Measurements from ENCODE around the gene OR10A3.

OR10A3 gene

GRCh38 chr11:7936615-7937014 is 4.9 kb downstream of the OR10A3 start:
- DNase-seq = no peak

GRCh38 chr11:7931168-7931567 is 10.3 kb downstream of the OR10A3 start, which contains the start of gene OR10A6:
OR10A6 (minus strand) TSS chr11:7931268; CDS start chr11:7928662, 2,606 bp downstream.
- no peak for DNase-seq

GRCh38 chr11:7927635-7928034 is 13.9 kb downstream of the OR10A3 start:
- DNase-seq = peak in 1 of 5 experiments; percentile 7

- no peak for DNase-seq
These were observed 17.0 kb downstream of the OR10A3 start for GRCh38 chr11:7924536-7924935.

GRCh38 chr11:7918141-7918540 is 23.4 kb downstream of the OR10A3 start:
- DNase-seq = no peak

GRCh38 chr11:7911011-7911410 is 30.5 kb downstream of the OR10A3 start:
- no peak for DNase-seq

- no peak for DNase-seq
These were observed 31.2 kb downstream of the OR10A3 start for GRCh38 chr11:7910286-7910788.

- no peak for DNase-seq
These were observed 31.8 kb downstream of the OR10A3 start for GRCh38 chr11:7909585-7910285.

GRCh38 chr11:7907121-7907520 is 34.4 kb downstream of the OR10A3 start:
- no peak for DNase-seq

- DNase-seq = no peak
These were observed 35.0 kb downstream of the OR10A3 start for GRCh38 chr11:7906481-7906880.

- no peak for DNase-seq
These were observed 35.5 kb downstream of the OR10A3 start for GRCh38 chr11:7905961-7906429.

- DNase-seq = no peak
These were observed 36.0 kb downstream of the OR10A3 start for GRCh38 chr11:7905549-7905948.

GRCh38 chr11:7904917-7905316 is 36.6 kb downstream of the OR10A3 start:
- DNase-seq = no peak

GRCh38 chr11:7903940-7904339 is 37.6 kb downstream of the OR10A3 start:
- no peak for DNase-seq

GRCh38 chr11:7901319-7901854 is 40.1 kb downstream of the OR10A3 start:
- DNase-seq = no peak

- DNase-seq = no peak
These were observed 40.8 kb downstream of the OR10A3 start for GRCh38 chr11:7900686-7901085.

GRCh38 chr11:7899418-7899817 is 42.1 kb downstream of the OR10A3 start:
- DNase-seq = no peak

GRCh38 chr11:7898666-7899283 is 42.7 kb downstream of the OR10A3 start:
- DNase-seq = no peak

- DNase-seq = no peak
These were observed 45.3 kb downstream of the OR10A3 start for GRCh38 chr11:7896009-7896785.

- no peak for DNase-seq
These were observed 47.3 kb downstream of the OR10A3 start for GRCh38 chr11:7894251-7894650.

GRCh38 chr11:7893796-7894195 is 47.7 kb downstream of the OR10A3 start:
- no peak for DNase-seq

GRCh38 chr11:7892840-7893254 is 48.7 kb downstream of the OR10A3 start:
- peak in 2 of 5 experiments; percentile 3 to 50 for DNase-seq

All from T-helper 2 cell (primary cell).